Urothelium cell line (cell line): ENCODE measurements around the gene TOGARAM1.

Experiments used
- DNase-seq: peaks from one replicate; pipeline ENCODE4 v3.0.0; 2011; ENCODE audit warnings: low spot score, mixed read lengths
- FAIRE-seq: peaks from 2 replicates; lab custom pipeline; 2011; peaks lifted over from hg19 to GRCh38; lab: Jason Lieb, UNC

Gene TOGARAM1

DNA sequence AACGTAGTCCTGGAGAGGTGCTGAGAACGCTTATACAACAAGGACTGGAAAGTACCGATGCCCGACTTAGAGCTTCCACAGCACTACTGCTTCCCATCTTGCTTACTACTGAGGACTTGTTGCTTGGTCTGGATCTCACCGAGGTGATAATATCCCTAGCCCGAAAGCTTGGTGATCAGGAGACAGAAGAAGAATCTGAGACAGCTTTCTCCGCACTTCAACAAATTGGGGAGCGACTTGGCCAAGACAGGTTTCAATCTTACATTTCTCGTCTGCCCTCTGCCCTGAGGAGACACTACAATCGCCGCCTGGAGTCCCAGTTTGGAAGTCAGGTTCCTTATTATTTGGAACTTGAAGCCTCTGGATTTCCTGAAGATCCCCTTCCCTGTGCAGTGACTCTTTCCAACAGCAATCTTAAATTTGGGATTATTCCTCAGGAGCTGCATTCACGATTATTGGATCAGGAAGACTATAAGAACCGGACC lies 1.1 kb downstream of the TOGARAM1 start:
- DNase-seq (no peak), FAIRE-seq (no peak)

DNA sequence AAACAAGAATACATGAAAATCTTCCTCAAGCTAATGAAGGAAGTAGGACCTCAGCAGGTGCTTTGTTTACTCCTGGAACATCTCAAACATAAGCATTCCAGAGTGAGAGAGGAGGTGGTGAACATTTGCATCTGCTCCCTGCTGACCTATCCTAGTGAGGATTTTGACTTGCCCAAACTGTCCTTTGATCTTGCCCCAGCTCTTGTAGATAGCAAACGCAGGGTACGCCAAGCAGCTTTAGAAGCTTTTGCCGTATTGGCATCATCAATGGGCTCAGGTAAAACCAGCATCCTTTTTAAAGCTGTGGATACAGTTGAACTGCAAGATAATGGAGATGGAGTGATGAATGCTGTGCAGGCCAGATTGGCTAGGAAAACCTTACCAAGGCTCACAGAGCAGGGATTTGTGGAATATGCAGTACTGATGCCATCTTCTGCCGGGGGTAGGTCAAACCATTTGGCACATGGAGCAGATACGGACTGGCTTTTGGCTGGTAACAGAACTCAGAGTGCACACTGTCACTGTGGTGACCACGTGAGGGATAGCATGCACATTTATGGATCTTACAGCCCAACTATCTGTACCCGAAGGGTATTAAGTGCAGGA lies 1.9 kb downstream of the TOGARAM1 start:
- DNase-seq = no peak
- FAIRE-seq = no peak

DNA sequence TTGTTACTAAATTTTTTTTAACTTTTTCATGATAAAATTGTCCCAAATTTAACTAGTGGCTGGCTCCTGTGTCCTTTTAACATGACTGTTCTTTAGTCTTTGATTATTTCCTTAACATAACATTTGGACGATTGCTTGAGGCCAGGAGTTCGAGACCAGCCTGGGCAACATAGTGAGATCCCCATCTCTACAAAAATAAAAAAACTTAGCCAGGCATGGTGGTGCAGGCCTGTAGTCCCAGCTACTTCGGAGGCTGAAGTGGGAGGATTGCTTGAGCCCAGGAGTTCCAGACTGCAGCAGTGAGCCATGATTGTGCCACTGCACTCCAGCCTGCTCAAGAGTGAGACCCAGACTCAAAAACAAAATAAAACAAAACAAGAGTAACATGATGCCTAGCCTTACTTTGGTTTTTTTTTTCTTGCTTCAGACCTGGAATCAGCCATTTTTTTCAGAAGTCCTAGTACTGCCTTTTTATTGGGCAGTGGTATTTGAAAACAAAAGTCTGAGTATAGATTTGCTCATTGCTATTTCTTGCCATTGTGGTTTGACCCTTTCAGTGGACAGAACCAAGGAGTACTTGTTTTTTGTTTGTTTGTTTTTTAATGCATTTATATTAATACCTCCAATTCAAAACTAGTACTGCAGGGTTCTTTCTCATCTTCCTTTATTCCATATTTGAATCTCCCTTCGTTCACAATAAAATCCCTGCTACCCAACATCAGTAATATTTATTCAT lies 4.8 kb downstream of the TOGARAM1 start:
- FAIRE-seq = no peak
- DNase-seq = no peak

DNA sequence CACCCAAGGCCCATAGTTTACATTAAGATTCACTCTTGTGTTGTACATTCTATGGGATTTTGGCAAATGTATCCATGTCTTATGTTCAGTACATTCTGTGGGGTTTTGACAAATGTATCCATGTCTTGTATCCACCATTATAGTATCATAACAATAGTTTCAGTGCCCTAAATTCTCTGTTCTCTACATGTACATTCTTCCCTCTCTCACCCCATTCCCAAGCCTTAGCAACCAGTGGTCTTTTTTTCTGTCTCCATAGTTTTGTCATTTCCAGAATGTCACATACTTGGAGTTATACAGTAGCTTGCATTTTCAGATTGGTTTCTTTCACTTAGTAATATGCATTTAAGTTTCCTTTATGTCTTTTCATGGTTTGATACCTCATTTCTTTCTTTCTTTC lies 6.7 kb downstream of the TOGARAM1 start:
- DNase-seq = no peak
- no peak for FAIRE-seq

DNA sequence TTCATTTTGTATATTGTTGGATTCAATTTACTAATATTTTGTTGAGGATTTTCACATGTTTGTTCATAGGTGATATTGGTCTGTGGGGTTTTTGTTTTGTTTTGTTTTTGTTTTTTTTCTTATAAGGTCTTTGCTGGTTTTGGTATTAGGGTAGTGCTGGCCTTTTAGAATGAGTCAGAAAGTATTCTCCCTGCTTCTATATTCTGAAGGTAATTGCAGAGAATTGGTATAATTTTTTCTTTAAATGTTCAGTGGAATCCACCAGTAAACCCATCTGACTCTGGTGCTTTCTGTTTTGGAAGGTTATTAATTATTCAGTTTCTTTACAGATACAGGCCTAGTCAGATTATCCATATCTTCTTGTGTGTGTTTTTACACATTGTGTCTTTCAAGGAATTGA lies 8.9 kb downstream of the TOGARAM1 start:
- DNase-seq = no peak
- no peak for FAIRE-seq

DNA sequence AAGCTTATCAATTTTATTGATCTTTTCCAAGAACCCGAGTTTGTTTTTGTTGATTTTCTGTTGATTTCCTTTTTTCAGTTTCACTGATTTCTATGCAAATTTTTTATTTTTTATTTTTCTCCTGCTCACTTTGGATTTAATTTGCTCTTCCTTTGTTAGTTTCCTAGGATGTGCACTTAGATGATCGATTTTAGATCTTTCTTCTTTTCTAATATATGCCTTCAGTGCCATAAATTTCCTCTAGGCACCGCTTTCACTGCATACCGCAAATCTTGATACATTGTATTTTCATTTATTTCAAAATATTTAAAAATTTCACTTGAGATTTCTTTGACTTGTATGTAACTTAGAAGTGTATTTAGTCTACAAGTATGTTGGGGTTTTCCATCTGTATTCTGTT lies 9.5 kb downstream of the TOGARAM1 start:
- no peak for FAIRE-seq
- no peak for DNase-seq

DNA sequence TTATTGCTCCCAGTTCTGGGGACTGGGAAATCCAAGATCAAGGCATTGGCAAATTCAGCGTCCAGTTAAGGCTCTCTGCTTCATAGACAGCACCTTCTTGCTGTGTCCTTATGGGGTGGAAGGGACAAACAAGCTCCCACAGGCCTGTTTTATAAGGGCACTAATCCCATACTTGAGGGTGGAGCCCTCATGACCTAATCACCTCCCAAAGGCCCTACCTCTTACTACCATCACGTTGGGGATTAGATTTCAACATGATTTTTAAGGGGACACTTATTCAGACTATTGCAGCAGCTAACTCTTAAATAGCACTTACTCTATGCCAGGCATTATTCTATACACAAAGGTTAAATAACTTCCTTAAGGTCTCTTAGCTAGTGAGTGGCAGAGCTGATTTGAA lies 17.3 kb downstream of the TOGARAM1 start:
- no peak for DNase-seq

DNA sequence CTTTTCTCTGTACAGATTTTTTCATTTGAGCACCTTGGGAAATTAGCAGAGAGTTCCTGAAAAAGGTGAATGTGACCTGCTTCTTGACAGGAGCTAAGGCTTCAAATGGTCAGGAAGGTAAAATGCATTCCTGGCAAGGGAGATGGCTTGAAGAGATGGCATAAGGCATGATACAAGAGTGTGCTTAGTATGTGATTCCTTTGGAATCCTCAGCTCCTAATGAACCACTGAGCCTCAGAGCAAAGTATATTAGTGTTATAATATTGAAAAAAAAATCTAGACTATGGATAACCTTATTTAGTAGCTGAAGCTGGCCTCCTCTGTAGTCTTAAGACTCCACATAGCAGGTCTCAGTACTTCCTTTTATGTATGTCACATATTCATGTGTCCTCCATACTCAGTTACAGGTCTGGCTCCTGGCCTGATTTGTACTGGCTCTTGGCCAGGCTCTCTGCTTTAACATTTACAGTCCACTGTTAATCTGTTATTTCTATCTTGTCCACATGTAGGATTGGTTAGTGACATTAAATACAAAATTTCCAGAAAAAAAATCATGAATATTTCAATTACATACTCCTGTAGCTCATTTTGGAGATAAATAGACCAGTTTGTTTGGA lies 17.9 kb downstream of the TOGARAM1 start:
- FAIRE-seq (peak; percentile 30), DNase-seq (no peak)

More for the DNA sequence above, 17.3 kb downstream of the TOGARAM1 start:
- no peak for FAIRE-seq

DNA sequence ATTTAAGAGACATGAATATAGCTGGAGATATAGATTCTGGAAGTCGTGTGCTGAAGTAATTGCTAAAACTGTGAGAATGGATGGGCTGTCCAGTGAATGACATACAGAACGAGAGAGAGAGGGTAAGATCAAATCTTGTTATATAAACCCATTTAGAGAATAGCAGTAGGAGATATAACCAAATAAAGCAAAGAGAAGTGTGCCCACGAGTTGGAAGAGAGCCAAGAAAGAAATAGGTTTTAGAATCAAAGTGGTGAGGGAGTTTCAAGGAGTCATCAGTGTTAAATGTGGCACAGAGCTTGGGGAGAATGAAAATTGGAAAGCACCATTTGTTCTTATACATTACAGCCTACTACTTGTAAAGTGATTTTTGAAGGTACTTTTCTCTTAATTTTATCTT lies 19.2 kb downstream of the TOGARAM1 start:
- FAIRE-seq (no peak), DNase-seq (no peak)

DNA sequence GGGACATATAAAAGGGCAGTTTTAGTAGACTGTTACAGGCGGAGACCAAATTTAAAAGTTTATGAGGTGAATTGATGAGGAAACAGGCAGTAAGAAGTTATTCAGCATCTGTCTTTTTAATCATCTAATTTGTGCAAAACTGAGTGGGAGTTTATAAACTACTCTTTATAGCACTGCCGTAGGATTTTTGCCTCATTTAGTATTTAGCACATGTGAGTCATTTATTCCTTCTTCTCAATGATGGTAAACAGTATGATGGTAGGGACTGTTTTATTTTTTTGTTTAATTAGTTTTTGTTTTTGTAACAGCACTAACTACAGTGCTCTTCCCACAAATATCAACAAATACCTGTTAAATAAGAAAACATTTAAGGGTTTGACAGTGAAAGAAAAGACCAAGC lies 20.6 kb downstream of the TOGARAM1 start:
- DNase-seq (no peak), FAIRE-seq (no peak)

DNA sequence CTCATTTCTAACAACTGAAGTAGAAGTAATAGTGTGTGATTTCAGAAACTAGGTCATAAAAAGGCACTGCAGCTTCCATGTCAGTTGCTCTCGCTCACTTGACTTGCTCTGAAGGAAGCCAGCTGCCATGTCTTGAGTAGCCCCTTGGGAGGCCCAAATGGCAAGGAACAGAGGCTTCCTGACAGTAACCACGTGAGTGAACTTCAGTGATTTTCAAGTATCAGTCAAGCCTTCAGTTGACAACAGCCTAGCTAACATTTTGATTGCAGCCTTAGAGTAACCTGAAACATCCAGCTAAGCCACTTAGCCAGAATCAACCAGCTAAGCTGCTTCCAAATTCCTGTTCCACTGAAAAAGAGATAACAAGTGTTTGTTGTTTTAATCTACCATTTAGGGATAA lies 26.7 kb downstream of the TOGARAM1 start:
- FAIRE-seq = no peak

DNA sequence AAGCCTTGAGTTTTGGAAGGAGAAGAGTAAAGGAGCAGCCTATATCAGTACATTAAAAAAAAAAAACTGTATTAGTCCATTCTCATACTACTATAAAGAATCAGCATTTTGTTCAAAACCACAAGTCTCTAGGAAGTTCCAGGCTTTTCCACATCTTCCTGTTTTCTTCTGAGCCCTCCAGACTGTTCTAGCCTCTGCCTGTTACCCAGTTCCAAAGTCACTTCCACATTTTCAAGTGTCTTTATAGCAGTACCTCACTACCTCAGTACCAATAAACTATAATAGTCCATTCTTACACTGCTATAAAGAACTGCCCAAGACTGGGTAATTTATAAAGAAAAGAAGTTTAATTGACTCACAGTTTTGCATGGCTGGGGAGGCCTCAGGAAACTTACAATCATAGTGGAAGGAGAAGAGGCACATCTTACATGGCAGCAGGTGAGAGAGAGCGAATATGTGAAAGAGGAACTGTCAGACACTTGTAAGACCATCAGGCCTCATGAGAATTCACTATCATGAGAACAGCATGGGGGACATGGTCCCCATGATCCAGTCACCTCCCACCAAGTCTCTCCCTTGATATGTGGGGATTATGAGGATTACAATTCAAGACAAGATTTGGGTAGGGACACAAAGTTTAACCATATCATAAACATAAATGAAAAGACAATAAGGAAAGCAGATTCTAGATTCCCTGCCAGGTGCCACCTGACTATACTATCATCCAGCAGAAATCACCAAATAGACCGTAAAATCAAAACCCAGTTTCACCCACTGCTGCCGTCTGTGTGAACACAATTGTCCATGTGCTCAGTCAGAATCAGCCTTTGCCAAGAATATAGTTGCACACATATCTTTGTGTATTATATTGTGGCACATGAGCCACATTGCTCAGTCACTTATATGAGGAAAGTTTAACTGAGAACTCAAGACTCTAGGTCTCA lies 27.8 kb downstream of the TOGARAM1 start:
- FAIRE-seq (peak; percentile 35), DNase-seq (no peak)

More for the DNA sequence above, 26.7 kb downstream of the TOGARAM1 start:
- DNase-seq = no peak

DNA sequence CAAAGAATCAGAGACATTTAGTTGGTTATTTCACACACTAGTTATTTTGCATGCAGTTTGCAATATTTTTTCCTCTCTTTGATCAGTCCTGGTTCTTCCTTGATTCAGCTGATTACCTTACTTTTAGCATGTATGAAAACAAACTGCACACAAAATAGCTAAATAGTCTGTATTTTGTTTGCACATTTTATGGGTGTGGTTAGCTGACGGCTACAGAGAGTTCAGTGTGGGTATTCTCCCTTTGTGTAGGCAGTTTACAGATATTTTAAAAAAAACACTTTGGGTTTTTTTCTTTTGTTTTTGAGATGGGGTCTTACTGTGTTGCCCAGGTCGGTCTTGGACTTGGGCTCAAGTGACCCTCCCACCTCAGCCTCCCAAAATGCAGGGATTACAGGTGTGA lies 28.5 kb downstream of the TOGARAM1 start:
- DNase-seq (no peak), FAIRE-seq (no peak)

DNA sequence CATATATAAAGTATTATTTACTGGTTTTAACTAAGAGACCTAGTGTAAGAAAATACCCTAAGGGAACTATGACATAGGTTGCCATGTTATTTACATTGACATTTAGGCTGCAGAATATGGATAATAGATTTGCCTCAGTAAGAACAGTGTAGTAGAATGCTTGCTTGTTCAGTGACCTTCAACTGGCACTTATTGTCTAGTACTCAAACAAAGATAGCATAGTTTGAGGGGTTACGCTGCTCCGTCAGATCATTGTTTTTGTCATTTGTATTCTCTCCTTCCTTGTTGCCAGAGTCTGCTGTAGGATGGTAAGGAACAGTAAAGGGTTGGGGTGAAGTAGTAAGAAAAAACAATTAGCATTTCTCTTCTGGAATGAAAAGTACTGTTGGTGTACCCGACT lies 33.2 kb downstream of the TOGARAM1 start:
- FAIRE-seq (peak; percentile 89), DNase-seq (no peak)

DNA sequence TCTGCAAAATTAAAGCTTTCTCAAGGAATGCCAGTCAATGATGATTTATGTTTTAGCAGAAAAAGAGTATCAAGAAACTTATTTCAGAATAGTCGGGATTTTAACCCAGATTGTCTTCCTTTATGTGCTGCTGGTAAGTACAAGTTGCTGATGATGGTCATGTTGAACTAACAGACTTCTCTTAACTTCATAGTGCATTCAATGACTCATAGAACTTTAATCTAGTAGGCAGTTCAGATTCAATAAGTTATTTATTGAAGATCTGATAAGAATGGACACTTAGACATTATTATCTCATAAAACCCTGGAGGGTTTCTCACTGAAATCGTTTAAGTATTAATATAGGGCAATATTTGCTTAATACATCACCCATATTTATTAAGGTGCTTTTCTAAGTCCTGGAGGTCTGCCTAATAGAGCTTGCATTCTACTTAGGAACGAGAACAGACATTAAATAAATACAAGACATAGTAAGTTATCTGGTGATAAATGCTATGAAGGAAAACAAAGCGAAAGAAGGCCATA lies 33.8 kb downstream of the TOGARAM1 start:
- FAIRE-seq (no peak), DNase-seq (no peak)

DNA sequence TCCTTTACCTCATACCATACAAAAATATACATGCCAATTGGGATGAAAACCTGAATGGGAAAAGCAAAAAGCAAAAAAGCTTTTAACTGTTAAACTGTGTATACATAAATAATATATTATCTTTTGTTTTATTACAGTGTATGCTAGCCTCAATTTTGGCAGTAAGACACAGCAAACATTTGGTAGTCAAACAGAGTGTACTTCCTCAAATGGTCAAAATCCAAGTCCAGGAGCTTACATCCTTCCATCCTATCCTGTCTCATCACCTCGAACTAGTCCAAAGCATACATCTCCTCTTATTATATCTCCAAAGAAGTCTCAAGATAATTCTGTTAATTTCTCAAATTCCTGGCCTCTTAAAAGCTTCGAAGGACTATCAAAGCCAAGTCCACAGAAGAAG lies 41.9 kb downstream of the TOGARAM1 start:
- FAIRE-seq = no peak
- no peak for DNase-seq

DNA sequence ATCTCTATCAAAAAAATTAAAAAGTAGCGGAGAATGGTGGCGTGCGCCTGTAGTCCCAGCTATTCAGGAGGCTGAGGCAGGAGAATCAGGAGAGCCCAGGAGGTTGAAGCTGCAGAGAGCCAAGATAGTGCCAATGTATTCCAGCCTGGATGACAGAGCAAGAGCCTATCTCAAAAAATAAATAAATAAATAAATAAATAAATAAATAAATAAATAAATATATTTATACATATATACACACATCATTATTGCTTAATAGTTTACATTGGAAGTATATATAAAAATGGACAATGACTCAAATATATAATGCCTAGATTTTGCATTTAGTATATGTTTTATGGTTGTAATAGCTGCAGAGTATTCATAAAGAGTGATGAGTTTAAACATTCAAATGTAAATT lies 53.1 kb downstream of the TOGARAM1 start:
- DNase-seq (no peak), FAIRE-seq (no peak)

DNA sequence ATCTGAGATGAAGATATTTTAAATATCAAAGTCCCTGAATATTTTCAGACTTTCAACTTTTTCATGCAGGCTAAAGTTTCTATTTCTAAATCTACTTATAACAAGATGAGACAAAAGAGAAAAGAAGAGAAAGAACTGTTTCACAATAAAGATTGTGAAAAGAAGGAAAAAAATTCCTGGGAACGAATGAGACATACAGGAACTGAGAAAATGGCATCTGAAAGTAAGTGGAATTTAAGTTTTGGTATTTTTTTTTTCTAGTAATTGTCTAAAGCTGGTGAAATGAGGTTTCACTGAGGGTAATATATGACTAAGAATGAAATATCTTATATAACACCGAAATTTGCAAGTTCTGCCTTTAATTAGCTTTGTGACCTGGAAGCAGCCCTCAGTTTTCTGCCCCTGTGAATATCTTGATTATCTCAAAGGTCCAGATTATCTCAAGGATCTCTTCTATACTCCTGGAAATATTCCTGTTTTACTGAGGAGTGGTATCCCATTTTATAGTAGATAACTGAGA lies 66.2 kb downstream of the TOGARAM1 start:
- FAIRE-seq (no peak), DNase-seq (no peak)

DNA sequence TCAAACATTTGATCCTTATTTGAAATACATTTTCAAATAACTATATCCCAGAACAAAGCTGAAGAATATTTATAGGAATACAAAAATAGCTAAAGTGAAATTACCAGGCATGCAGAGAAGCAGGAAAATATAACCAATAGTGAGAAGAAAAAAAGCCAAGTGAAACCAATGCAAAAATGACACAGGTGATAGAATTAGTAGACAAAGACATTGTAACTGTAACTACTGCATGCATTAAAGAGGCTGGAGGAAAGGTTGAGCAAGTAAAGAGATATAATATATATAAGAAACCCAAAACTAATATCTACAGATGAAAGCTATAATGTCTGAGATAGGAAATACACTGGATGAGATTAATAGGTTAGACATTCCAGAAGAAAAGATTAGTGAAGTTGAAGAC lies 72.7 kb downstream of the TOGARAM1 start:
- no peak for FAIRE-seq
- DNase-seq = no peak

DNA sequence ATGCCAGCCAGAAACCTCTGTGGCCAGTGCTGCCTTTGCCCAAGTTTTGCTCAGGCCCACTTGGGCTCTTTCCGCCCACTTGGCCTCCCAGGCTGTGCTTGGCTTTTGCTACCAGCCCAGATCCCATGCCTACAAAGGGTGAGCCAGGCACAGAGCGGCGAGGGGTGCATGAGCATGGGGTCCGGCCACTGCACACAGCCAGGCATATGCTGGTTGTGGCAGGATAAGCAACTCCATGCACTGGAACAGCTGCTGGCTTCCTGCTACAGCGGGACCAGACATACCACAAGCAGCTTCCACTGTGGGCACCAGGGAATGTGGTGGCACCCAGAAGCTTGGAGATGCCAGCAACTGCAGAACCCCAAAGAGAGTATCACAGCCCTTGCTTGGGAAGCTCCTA lies 76.3 kb downstream of the TOGARAM1 start:
- DNase-seq (no peak), FAIRE-seq (peak; percentile 71)

DNA sequence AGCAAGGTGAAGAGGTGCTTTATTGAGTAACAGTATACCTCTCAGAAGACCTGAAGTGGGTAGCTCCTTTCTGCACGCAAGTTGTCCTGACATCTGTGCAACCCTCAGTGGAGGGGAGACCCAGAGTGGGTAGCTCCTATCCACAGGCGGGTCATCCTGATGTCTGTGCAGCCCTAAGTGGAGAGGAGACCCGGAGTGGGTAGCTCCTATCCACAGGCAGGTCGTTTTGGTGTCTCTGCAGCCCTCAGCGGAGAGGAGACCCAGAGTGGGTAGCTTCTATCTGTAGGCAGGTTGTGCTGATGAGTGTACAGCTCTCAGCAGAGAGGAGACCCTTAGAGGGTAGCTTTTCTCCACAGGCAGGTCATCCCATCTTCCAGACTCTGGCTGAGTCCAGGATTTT lies 76.9 kb downstream of the TOGARAM1 start:
- no peak for DNase-seq
- FAIRE-seq = no peak
